B cell (primary cell): ENCODE results near the gene APBB3. TPM values are rescaled to one million over a fixed set of nuclear protein-coding genes. Genes with fewer than 3 reads are reported as not detected.

Experiments used
- ATAC-seq: fragments of 200-7000 bp; cut with Tn5 transposase; one replicate; pipeline ENCODE4 v1.10.0; 2021; ENCODE audit warnings: low read depth, mild to moderate bottlenecking, moderate number of reproducible peaks, moderate library complexity
- CTCF ChIA-PET: fragments of 350-600 bp; sonication (Branson Sonifier 250); formaldehyde crosslinking; loops from one replicate; lab custom pipeline; 2021; ENCODE audit warnings: antibody characterized with exemption, inconsistent platforms; lab: Charles Lee
- POLR2A ChIA-PET: fragments of 350-600 bp; sonication (Branson Sonifier 250); formaldehyde crosslinking; loops from one replicate; lab custom pipeline; 2021; ENCODE audit warnings: antibody characterized with exemption; lab: Charles Lee
- DNase-seq: peaks from one replicate; pipeline ENCODE4 v3.0.0; 2013
- H2AFZ ChIP-seq: 2 replicates; pipeline ENCODE4 v1.6.1; 2012; ENCODE audit warnings: mild to moderate bottlenecking, low read depth, low read length; ENCODE audit not compliant: insufficient read depth, poor library complexity, severe bottlenecking
- H3K27ac ChIP-seq, 2 donors: 1 replicate in 1 of 2; 2 replicates in 1 of 2; pipeline ENCODE4 v1.5.1; 2012 to 2013; ENCODE audit warnings: low read length in 2 of 2, mild to moderate bottlenecking in 2 of 2, moderate library complexity in 1 of 2
- H3K27me3 ChIP-seq, 4 experiments: fragments of 200-600 bp in 1 of 4; sonication (generic) in 1 of 4; replicated peaks in 1 of 4; 1 replicate in 2 of 4; 2 replicates in 2 of 4; pipeline versions ENCODE4 v1.6.1 to v1.7.0; 2013 to 2016; ENCODE audit warnings: low read length in 3 of 4, mild to moderate bottlenecking in 2 of 4, mixed read lengths in 1 of 4, moderate library complexity in 1 of 4; ENCODE audit not compliant: insufficient read depth in 4 of 4, control insufficient read depth in 3 of 4; ENCODE audit errors: control extremely low read depth in 1 of 4
- H3K36me3 ChIP-seq, 2 experiments: replicated peaks in 1 of 2; 1 replicate in 1 of 2; 2 replicates in 1 of 2; pipeline versions ENCODE4 v1.6.1 to v1.7.1; 2013; ENCODE audit warnings: low read length in 1 of 2; ENCODE audit not compliant: insufficient read depth in 2 of 2, control insufficient read depth in 1 of 2; ENCODE audit errors: control extremely low read depth in 1 of 2, extremely low read depth in 1 of 2
- H3K4me1 ChIP-seq, 2 donors: fragments of 200-600 bp in 1 of 2; sonication (generic) in 1 of 2; 1 replicate in 1 of 2; 2 replicates in 1 of 2; pipeline versions ENCODE4 v1.5.1 to v1.6.1; 2013 to 2017; ENCODE audit warnings: low read length in 2 of 2; ENCODE audit not compliant: control insufficient read depth in 2 of 2, insufficient read depth in 2 of 2
- H3K4me2 ChIP-seq: replicated peaks from 2 replicates; pipeline ENCODE3; 2012; ENCODE audit warnings: mild to moderate bottlenecking, low read depth, low read length; ENCODE audit not compliant: poor library complexity, severe bottlenecking
- H3K4me3 ChIP-seq, 5 experiments: fragments of 200-600 bp in 1 of 5; sonication (generic) in 1 of 5; 1 replicate in 3 of 5; 2 replicates in 2 of 5; pipeline versions ENCODE4 v1.5.1 to v1.7.0; 2011 to 2016; ENCODE audit warnings: low read length in 4 of 5, mild to moderate bottlenecking in 4 of 5, low read depth in 2 of 5, control low read depth in 1 of 5, moderate library complexity in 1 of 5; ENCODE audit not compliant: insufficient read depth in 1 of 5; ENCODE audit errors: control extremely low read depth in 1 of 5, extremely low read depth in 1 of 5
- H3K79me2 ChIP-seq: fragments of 200-600 bp; sonication (generic); one replicate; pipeline ENCODE4 v1.6.0; 2016; ENCODE audit warnings: low read length; ENCODE audit not compliant: control insufficient read depth, insufficient read depth
- H3K9ac ChIP-seq: fragments of 200-600 bp; sonication (generic); 2 replicates; pipeline ENCODE4 v1.6.1; 2017; ENCODE audit warnings: mild to moderate bottlenecking, low read length, moderate library complexity
- H3K9me3 ChIP-seq, 3 donors: one replicate each; pipeline versions ENCODE4 v1.6.1 to v1.7.1; 2013; ENCODE audit warnings: low read length in 2 of 3; ENCODE audit not compliant: control insufficient read depth in 2 of 3, insufficient read depth in 1 of 3; ENCODE audit errors: control extremely low read depth in 1 of 3
- H4K20me1 ChIP-seq: 2 replicates; pipeline ENCODE4 v1.6.0; 2012; ENCODE audit warnings: mild to moderate bottlenecking, low read length; ENCODE audit not compliant: insufficient read depth, control insufficient read depth, poor library complexity, severe bottlenecking
- H3K27ac Mint-ChIP-seq: one replicate; pipeline ENCODE4 v1.8.0; 2021; ENCODE audit warnings: mixed read lengths
- H3K27me3 Mint-ChIP-seq: one replicate; pipeline ENCODE4 v1.8.0; 2021; ENCODE audit warnings: mixed read lengths
- H3K4me1 Mint-ChIP-seq: one replicate; pipeline ENCODE4 v1.8.0; 2021; ENCODE audit warnings: mixed read lengths
- H3K4me3 Mint-ChIP-seq: one replicate; pipeline ENCODE4 v1.8.0; 2021; ENCODE audit warnings: mixed read lengths
- H3K9me3 Mint-ChIP-seq: one replicate; pipeline ENCODE4 v1.8.0; 2022; ENCODE audit warnings: mixed read lengths; ENCODE audit not compliant: insufficient read depth
- CTCF ChIP-seq: fragments of 200-600 bp; IDR thresholded peaks from one replicate; pipeline ENCODE4 v1.8.0; 2022; ENCODE audit warnings: antibody characterized with exemption, mild to moderate bottlenecking
- EZH2 ChIP-seq: IDR thresholded peaks from 2 replicates; pipeline ENCODE4 v1.6.1; 2012; ENCODE audit warnings: borderline replicate concordance, low read depth, mild to moderate bottlenecking, moderate library complexity, low read length; ENCODE audit not compliant: insufficient read depth, poor library complexity, severe bottlenecking
- WGBS: methylation state at CpG from one replicate; pipeline ENCODE4 v1.1.5; 2013; ENCODE audit warnings: missing lambda C conversion rate; ENCODE audit not compliant: insufficient coverage; 5-methylcytosine and 5-hydroxymethylcytosine counted together
- intact Hi-C: fragments of 100-400 bp; cut with micrococcal nuclease; formaldehyde crosslinking; loops from one replicate; pipeline ENCODE4 v1.10.0; 2022
- polyA plus RNA-seq: library from polyadenylated mRNA; depleted of rRNA; stranded (reverse); fragments of >200 nt; gene quantifications from 2 replicates; pipeline ENCODE4 v1.2.3, GENCODE V29; 2012
- total RNA-seq, 2 donors: library from RNA; stranded (reverse); fragments of 120-200 nt in 1 of 2; gene quantifications; 1 replicate in 1 of 2; 2 replicates in 1 of 2; pipeline versions ENCODE4 v1.2.3 to v1.2.4, GENCODE V29; 2013 to 2022

Gene APBB3
- total and polyA plus RNA-seq, 2 donors (not counting 1 experiment from before 2014, with no cell fraction given) = 73.9 to 126 TPM

- H4K20me1 ChIP-seq = no peaks in the 10 kb centered on the region
- no peaks in the 10 kb centered on the region for H3K27me3 Mint-ChIP-seq
- no peak overlapping the region for H3K27ac ChIP-seq
- intact Hi-C loops = loop anchor here (5.0 kb wide), 1 partner anchor 157 kb away; the partner anchor contains the start of gene ZMAT2
- no peaks in the 10 kb centered on the region for H3K9me3 Mint-ChIP-seq
- TF ChIP-seq CTCF = no peak
- no peak for TF ChIP-seq EZH2
- peaks cover 4% of the 10 kb centered on the region for H3K79me2 ChIP-seq
- CTCF ChIA-PET = no interaction called here
- no peak overlapping the region for H3K4me3 Mint-ChIP-seq
- no peaks in the 10 kb centered on the region for H3K9me3 ChIP-seq
- ATAC-seq (no peak), DNase-seq (no peak)
- WGBS = 100% methylated on average over 6 of the region's 7 CpGs
- no peak overlapping the region for H3K4me3 ChIP-seq
- peaks cover 10 to 30% of the 10 kb centered on the region in 2 donors for H3K4me1 ChIP-seq
- peaks cover 0 to 35% of the 10 kb centered on the region in 2 experiments for H3K36me3 ChIP-seq
- H2AFZ ChIP-seq = no peak overlapping the region
- no peak overlapping the region for H3K9ac ChIP-seq
- H3K4me2 ChIP-seq = no peak overlapping the region
- peaks cover 27% of the 10 kb centered on the region for H3K4me1 Mint-ChIP-seq
- H3K27me3 ChIP-seq = no peaks in the 10 kb centered on the region
- no peak overlapping the region for H3K27ac Mint-ChIP-seq
- POLR2A ChIA-PET = interaction anchor here (0.7 kb wide), 1 partner anchor 13 kb away, joined by 5 read pairs; no protein-coding TSS in a partner anchor
Observed at GRCh38 chr5:140544986-140545385, 19.4 kb downstream of the APBB3 start.

- Mint-ChIP-seq H3K27me3 (no peaks in the 10 kb centered on the region), H3K9me3 (no peaks in the 10 kb centered on the region), H3K4me1 (peaks cover 9% of the 10 kb centered on the region), H3K27ac (no peak overlapping the region), H3K4me3 (no peak overlapping the region)
- ChIA-PET POLR2A (interaction anchor here (0.6 kb wide), 1 partner anchor 10 kb away, joined by 4 read pairs; no protein-coding TSS in a partner anchor), CTCF (interaction anchor here (0.7 kb wide), 1 partner anchor 96 kb away, joined by 4 read pairs; the partner anchor contains the start of gene TMCO6)
- no peak for ATAC-seq
- H3K79me2 ChIP-seq = peaks cover 1% of the 10 kb centered on the region
- H4K20me1 ChIP-seq = no peaks in the 10 kb centered on the region
- WGBS = 100% methylated on average over 3 of the region's 5 CpGs
- no peak overlapping the region for H2AFZ ChIP-seq
- peaks cover 6 to 48% of the 10 kb centered on the region in 2 experiments for H3K36me3 ChIP-seq
- H3K27ac ChIP-seq = no peak overlapping the region
- DNase-seq = no peak
- peaks cover 3 to 12% of the 10 kb centered on the region in 2 donors for H3K4me1 ChIP-seq
- H3K27me3 ChIP-seq = no peaks in the 10 kb centered on the region
- H3K9me3 ChIP-seq = no peaks in the 10 kb centered on the region
- no peak overlapping the region for H3K9ac ChIP-seq
- intact Hi-C loops = no loop called here
- H3K4me2 ChIP-seq = no peak overlapping the region
- TF ChIP-seq CTCF (no peak), EZH2 (no peak)
- H3K4me3 ChIP-seq = no peak overlapping the region
Observed at GRCh38 chr5:140542972-140543371, 21.4 kb downstream of the APBB3 start.
